NB4 (cell line): ENCODE measurements around the gene SH3GL1.

Source experiments
- MYC ChIP-seq: IDR thresholded peaks from 2 replicates; pipeline ENCODE4 v1.6.1; 2011; ENCODE audit warnings: low read depth, low read length
- POLR2A ChIP-seq: IDR thresholded peaks from 2 replicates; pipeline ENCODE4 v1.6.1; 2011; ENCODE audit warnings: mild to moderate bottlenecking; ENCODE audit not compliant: insufficient read length; ENCODE audit errors: extremely low read depth
- TF ChIP-seq, protein P1 (sequence below): IDR thresholded peaks from one replicate; pipeline ENCODE4 v1.5.1; 2012; ENCODE audit warnings: low read depth, low read length
- TF ChIP-seq, protein P2 (sequence below): IDR thresholded peaks from 2 replicates; pipeline ENCODE4 v1.6.1; 2011; ENCODE audit warnings: low read depth, low read length

DNA sequence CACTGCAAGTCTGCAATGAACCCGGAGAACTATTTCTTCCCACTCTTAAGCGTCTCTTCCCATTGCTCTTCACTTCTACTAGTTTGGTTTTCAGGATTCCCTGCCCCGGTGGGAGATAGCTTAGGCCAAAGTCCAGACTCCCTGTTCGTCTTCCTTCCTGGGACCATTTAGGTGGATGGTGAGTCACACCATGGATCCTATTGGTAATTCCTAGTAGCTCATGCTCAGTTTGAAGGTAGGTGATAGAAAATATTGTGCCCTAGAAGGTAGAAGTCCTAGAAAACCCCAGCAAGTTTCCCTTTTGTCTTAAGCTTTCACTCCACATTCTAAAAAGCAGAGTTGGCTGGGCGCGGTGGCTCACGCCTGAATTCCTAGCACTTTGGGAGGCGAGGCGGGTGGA lies 15.9 kb upstream of the SH3GL1 start:
- TF ChIP-seq POLR2A: no peak
- TF ChIP-seq, protein P1, sequence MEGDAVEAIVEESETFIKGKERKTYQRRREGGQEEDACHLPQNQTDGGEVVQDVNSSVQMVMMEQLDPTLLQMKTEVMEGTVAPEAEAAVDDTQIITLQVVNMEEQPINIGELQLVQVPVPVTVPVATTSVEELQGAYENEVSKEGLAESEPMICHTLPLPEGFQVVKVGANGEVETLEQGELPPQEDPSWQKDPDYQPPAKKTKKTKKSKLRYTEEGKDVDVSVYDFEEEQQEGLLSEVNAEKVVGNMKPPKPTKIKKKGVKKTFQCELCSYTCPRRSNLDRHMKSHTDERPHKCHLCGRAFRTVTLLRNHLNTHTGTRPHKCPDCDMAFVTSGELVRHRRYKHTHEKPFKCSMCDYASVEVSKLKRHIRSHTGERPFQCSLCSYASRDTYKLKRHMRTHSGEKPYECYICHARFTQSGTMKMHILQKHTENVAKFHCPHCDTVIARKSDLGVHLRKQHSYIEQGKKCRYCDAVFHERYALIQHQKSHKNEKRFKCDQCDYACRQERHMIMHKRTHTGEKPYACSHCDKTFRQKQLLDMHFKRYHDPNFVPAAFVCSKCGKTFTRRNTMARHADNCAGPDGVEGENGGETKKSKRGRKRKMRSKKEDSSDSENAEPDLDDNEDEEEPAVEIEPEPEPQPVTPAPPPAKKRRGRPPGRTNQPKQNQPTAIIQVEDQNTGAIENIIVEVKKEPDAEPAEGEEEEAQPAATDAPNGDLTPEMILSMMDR: no peak
- TF ChIP-seq, protein P2, sequence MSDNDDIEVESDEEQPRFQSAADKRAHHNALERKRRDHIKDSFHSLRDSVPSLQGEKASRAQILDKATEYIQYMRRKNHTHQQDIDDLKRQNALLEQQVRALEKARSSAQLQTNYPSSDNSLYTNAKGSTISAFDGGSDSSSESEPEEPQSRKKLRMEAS: no peak
- no peak for TF ChIP-seq MYC
